GM13976 (cell line): ENCODE data around the gene E2F7.
A peak's percentile ranks its signal among the peaks of the same experiment; 100 is the strongest.

ENCODE experiments used
- DNase-seq: peaks from one replicate; pipeline ENCODE4 v3.0.0; 2012; ENCODE audit warnings: low spot score
- in situ Hi-C: fragments of 300-500 bp; cut with MboI; formaldehyde crosslinking; loops from one replicate; pipeline ENCODE4 v1.12.0; 2022; ENCODE audit warnings: low sequenced_read_pairs, mixed read lengths, inconsistent platforms; ENCODE audit not compliant: unreplicated experiment
- TF ChIP-seq, protein P1 (sequence below): IDR thresholded peaks from 2 replicates; pipeline ENCODE4 v1.5.1; 2012; ENCODE audit warnings: borderline replicate concordance, mild to moderate bottlenecking; ENCODE audit not compliant: insufficient read depth; ENCODE audit errors: extremely low read depth, missing control alignments, control extremely low read depth

E2F7 gene

DNA sequence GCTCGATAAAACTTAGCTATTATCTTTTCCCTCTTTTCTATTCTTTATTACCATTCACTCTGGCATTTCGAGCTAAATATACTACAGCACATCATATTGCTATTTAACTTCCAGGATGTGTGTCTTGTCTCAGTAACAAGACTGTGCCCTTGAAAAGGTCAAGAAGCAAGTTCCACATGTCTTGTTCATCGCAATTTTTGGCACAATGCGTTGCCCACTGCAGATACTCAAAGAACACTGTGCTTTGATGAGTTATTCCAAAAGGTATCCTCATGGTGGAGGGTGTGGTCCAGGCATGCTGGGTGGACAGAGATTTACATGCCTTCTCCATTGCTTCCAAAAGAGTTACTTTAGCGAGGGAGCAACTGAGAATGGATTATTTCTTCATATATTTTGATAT is 6.6 kb downstream of the E2F7 start:
- TF ChIP-seq, protein P1, sequence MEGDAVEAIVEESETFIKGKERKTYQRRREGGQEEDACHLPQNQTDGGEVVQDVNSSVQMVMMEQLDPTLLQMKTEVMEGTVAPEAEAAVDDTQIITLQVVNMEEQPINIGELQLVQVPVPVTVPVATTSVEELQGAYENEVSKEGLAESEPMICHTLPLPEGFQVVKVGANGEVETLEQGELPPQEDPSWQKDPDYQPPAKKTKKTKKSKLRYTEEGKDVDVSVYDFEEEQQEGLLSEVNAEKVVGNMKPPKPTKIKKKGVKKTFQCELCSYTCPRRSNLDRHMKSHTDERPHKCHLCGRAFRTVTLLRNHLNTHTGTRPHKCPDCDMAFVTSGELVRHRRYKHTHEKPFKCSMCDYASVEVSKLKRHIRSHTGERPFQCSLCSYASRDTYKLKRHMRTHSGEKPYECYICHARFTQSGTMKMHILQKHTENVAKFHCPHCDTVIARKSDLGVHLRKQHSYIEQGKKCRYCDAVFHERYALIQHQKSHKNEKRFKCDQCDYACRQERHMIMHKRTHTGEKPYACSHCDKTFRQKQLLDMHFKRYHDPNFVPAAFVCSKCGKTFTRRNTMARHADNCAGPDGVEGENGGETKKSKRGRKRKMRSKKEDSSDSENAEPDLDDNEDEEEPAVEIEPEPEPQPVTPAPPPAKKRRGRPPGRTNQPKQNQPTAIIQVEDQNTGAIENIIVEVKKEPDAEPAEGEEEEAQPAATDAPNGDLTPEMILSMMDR, result no peak
- no peak for DNase-seq
- in situ Hi-C loops, result no loop called here

DNA sequence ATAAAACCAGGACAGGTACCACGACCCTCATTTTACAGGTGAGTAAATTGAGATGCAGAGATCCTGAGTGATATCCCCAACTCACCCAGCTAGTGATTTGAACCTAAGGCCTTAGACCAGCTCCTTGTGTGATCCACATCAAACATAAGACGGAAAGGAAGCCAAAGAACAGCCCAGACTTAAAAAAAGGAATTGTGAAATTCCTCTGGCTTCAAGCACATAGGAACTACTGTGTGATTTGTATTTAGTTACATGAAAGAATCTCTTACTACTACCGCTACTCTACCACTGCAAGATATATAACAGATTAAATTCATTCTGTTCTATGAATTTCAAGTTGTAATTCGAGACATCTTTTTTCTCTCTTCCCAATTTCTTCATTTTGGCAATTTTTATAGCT is 10.5 kb downstream of the E2F7 start:
- in situ Hi-C loops, result no loop called here
- no peak for DNase-seq
- TF ChIP-seq, protein P1, result no peak

DNA sequence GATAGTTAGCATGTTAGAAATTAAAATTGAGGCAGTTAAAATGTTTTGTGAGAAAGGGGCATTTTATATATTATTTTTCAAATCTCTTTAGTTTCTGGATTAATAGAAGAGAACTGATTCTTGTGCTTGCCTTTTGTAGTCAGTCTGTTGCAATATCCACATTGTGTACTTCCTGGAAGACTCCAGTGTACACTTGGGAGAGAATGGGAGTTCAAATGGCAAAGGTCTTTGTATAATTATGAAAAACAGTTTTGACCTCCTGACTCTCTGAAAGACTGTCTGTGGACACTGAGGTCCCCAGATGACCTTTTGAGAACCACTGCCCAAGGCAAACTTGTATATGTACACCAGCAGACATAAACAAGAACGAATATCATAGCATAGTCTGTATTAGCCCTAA is 12.1 kb downstream of the E2F7 start:
- no peak for DNase-seq
- in situ Hi-C loops, result no loop called here
- TF ChIP-seq, protein P1, result no peak

DNA sequence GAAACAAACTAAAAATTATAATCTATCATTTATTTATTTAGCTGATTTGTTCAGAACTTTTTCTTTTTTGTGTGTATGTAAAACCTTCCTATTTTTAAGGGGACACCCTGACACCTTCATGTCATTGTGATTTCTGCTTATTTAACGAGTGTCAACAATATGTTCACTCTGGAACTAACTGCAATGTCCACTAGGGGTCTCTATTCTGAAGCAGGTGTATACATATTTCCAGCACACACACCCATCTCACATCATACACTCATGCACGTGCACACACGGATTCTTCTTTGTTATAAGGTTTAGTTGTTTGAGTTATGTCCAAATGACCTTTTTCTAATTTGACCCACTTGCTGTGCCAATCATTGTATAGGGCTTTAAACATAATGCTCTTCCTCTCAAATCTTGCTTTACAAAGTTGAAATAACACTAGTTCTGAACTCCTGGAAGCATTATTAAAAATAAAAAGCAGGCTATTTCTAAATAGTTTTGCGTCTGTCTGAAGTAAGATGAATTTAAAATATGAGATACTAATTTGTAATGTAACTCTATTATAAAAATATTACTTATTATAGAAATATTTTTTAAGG is 15.5 kb downstream of the E2F7 start:
- peak; percentile 41 for DNase-seq
- in situ Hi-C loops, result loop anchor here (25.0 kb wide), 2 partner anchors 287 to 637 kb away; no protein-coding TSS in a partner anchor
- TF ChIP-seq, protein P1, result peak; percentile 75

DNA sequence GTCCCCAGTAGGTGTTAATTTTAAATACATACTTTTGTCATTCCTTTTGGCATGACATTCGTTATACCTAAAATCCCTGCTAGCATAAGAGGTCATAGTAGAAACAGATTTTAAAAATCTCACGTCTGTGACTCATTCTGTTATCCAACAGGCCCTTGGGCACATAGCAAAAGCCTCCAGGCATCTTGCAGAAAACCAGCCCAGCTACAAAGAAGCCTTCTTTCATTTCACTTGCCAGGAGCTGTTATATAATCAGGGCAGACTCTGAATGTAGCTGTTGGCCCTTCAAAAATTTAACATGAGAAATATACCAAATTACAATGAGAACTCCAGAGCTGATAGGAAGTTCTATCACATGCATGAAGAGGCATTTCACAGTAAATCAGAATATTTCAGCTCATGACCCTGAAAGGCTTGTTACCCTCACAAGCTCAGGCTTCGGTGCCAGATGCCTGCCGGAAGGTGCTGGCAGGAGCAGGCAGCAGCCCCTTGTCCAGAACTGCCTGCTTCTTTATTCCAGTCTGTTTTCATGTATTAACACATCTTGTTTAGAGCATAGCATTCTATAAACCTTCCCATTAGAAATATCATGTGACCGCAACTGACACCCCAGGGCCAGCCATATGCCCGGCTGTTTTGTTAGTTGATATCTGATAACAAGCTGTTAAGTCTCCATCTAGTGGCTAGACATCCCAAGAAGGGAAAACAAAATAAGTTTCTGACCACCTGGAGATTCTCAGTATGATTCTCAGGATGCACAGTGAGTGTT is 17.8 kb downstream of the E2F7 start:
- in situ Hi-C loops, result loop anchor here (25.0 kb wide), 2 partner anchors 290 to 640 kb away; no protein-coding TSS in a partner anchor
- no peak for DNase-seq
- TF ChIP-seq, protein P1, result peak; percentile 2

DNA sequence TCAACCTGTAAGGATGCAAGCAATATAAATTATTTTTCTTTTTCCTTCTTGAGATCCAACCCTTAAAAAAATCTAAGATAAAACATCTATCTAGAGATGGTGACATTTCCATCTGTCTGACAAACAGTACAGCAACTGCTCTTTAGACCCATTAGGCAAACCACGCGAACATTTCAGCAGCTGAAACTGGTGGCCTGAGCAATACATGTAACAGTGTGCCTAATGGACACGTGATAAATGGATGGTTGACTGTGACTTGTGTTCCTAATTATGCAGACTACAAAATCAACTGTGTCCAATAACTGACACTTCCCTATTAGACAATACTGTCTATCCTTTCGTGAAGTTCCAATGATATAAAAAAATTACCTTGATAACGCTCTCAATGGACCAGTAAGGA is 18.9 kb downstream of the E2F7 start:
- in situ Hi-C loops, result loop anchor here (25.0 kb wide), 2 partner anchors 291 to 641 kb away; no protein-coding TSS in a partner anchor
- DNase-seq, result no peak
- TF ChIP-seq, protein P1, result no peak
